ENCODE results near the gene VTI1A.

Gene VTI1A

GRCh38 chr10:112689327-112690072 lies 242.5 kb downstream of the VTI1A start:
- no peak for DNase-seq

DNA sequence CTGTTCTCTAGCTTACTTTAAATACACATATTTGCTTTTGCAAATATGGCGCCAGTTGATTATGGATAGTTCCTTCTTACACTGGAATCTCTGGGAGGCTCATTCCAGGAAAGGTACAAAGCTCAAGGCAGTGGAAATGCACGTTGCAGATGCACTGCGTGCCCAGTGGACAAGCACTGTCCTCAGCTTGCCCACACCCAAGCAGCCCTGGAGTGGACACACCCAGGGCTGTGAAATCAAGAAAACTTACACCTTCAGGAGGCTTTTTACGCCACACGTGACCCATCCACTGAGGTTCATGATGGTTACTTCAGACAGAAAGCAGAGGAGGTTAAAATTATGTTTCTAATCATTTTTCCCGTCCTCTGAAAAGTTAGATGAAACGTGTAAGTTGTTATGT lies 248.5 kb downstream of the VTI1A start:
- no peak for DNase-seq

- DNase-seq: no peak
Observed at GRCh38 chr10:112696592-112696991, 249.6 kb downstream of the VTI1A start.

GRCh38 chr10:112698133-112698817 lies 251.3 kb downstream of the VTI1A start:
- no peak for DNase-seq

DNA sequence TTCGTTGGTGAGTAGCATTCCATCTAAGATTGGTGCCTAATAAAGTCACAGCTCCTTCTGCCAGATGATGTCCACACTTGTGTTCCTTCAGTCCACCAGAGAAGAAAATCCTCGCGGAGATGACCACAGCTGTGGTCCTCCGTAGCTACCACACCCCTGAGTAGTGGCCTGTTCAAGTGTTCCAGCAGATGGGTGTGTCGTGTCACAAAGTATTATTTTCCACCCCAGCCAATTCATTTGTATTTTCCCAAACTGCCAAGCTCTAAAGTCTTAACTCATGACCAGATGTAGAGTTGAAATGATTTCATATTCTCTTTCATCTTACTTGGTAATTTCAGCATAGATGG lies 251.8 kb downstream of the VTI1A start:
- no peak for DNase-seq

- DNase-seq: no peak
Observed at GRCh38 chr10:112700215-112700671, 253.2 kb downstream of the VTI1A start.

- DNase-seq: no peak
Observed at GRCh38 chr10:112701211-112701877, 254.3 kb downstream of the VTI1A start.

DNA sequence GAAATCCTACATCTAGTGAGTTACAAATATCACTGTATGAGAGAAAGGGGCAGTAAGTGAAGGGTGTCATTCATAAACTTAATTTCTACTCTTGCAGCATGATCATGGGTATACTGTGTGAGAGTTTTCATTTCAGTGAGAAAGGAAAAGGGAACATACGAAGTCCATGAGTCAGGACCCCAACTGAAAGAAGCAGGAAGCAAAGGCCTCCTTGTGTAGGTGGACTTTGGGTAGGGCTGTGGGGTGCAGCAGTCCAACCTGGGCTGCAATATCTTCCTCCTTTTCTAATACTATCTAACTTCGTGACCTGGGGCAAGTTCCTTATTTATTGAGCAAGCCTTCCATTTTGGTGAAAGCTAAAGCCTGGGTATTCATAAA lies 254.9 kb downstream of the VTI1A start:
- DNase-seq: no peak

DNA sequence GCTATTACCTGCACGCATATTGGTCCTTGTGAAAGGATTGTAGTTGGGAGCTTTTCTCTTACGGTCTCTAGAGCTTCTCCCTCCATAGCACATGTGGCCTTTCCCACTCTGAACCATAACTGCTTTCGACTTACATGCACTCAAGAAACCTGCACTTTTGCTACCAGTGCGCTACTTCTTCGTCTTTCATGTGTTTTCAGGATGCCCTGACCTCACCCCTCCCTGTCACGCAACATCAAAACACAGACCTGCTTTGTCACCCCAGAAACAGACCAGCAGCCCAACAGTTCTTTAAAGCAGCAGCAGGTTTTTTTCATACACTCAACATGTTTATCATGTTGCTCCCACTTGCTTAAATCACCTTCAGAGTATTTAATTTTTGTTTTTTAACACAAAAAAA lies 259.6 kb downstream of the VTI1A start:
- no peak for DNase-seq

- no peak for DNase-seq
Observed at GRCh38 chr10:112708461-112708860, 261.4 kb downstream of the VTI1A start.

DNA sequence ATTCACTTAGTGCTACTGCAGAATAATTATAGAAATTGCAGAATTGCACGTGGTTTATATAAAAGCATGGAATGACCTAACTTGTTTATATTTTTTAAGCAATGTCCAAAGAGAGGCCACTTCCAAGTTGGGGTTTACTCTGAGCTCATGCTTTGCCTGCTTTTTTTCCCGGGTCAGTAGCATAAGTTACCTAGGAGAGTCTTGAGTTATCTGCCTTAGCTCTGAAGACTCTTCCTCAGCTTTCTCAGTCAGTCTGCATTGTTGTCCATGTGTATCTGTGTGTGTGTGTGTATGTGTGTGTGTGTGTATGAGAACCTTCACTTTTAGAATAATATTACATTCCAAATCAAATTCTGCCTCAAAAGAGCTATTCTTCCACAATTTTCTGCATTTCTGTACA lies 263.5 kb downstream of the VTI1A start:
- no peak for DNase-seq

GRCh38 chr10:112711366-112711765 lies 264.4 kb downstream of the VTI1A start:
- no peak for DNase-seq

- no peak for DNase-seq
Observed at GRCh38 chr10:112712536-112712935, 265.5 kb downstream of the VTI1A start.

DNA sequence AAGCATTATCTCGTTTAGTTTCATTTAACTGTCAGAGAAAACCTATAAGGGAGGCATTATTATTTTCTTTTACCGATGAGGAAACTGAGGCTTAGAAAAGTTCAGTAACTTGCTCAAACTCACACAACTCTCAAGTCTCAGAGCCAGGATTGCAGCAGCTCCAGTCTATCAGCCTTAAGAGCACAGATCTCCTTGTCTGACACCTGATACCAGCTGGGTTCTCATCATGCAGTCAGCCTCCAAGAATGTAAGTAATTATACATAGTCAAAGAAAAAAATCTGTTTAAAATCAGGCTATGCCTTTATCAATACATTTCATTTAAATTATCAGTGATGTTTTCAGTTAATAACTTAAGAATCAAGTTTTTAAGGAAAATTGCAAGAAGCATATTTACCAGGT lies 266.4 kb downstream of the VTI1A start:
- no peak for DNase-seq

GRCh38 chr10:112715581-112715980 lies 268.6 kb downstream of the VTI1A start:
- no peak for DNase-seq

DNA sequence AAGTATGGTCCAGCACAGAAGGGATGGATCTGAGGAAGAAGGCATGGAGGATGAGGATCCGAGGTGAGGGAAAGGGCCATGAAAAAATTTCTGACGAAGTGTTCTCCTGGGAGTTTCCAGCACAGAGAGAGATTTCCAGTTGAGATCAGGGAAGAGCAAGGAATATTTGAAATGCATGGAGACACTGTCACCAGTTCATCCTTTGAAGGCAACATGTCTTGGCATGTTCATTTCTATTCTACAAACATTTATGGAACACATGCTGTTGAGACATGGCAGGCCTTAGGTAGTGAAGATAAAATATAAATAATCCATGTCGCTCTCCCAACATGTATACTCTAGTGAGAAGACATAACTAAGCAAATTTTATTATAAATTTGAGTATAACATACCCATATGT lies 269.1 kb downstream of the VTI1A start:
- no peak for DNase-seq

DNA sequence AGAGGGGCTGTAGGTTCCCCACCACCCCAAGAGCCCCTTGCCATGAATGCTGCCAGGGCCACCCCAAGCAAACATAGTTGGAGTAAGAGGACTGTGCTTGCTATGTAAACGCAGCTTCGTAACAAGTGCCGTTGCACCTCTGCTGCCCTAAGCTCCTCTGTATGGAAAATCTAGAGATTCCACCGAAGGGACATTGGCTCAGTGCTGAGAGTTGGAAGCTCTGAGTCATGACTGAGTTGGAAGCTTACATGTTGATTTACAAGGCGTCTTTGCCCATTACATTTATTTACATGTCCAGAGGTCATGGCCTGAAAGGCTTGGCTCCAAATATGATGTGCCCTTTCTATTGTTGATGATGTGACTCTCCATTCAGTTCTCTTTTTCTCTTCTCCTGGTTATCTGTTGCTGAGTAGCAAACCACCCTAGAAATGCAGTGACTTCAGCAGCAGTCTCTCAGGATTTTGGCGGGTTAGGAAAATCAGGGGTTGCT lies 270.0 kb downstream of the VTI1A start:
- DNase-seq: no peak

DNA sequence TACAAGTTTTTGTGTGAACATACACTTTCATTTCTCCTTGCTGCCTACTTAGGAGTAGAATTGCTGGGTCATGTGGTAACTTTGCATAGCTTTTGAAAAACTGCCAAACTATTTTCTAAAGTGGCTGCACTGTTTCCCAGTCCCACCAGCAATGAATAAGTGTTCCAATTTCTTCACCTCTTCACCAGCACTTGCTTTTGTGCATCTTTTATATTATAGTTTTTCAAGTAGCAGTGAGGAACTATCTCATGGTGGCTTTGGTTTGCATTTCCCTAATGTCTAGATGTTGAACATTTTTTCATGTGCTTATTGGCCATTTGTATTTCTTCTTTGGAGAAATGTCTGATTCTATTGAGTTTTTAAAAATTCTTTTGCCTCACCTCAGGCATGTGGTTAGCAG lies 273.2 kb downstream of the VTI1A start:
- DNase-seq: no peak

- DNase-seq: peak in 1 of 2 experiments; percentile 3
Observed at GRCh38 chr10:112721080-112721698, 274.2 kb downstream of the VTI1A start.

- DNase-seq: no peak
Observed at GRCh38 chr10:112722758-112723157, 275.7 kb downstream of the VTI1A start.

DNA sequence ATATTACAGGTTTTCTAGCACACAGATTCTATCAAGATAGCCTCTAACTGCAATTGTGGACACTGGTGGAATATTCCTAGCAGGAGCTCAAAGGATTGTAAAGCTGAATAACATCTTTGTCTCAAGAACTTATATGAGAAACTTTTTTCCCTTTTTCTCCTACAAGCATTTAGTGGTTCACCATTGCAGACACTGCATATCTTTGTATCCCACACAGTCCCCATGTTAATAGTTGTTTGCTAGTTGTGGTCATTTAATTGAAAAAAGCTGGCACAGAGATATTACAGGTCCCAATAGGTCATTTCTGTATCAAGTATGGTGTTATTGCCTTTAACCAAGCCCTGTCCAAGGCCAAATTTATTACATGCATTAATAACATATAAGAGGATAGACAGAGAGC lies 276.9 kb downstream of the VTI1A start:
- DNase-seq: no peak

GRCh38 chr10:112724404-112724991 lies 277.5 kb downstream of the VTI1A start:
- DNase-seq: no peak

Measured in NCI-H2081 (cell line).